ENCODE data around the gene DPY19L1. TPM values are rescaled to one million over a fixed set of nuclear protein-coding genes. Genes with fewer than 3 reads are reported as not detected.
"Not testable (repeated sequence)": the region's sequence is repeated elsewhere in the genome, so short reads cannot be mapped to it uniquely, and the experiment has no call there.

Gene DPY19L1
- total RNA-seq, 1 experiment from 2014 or later = 15.5 TPM

DNA sequence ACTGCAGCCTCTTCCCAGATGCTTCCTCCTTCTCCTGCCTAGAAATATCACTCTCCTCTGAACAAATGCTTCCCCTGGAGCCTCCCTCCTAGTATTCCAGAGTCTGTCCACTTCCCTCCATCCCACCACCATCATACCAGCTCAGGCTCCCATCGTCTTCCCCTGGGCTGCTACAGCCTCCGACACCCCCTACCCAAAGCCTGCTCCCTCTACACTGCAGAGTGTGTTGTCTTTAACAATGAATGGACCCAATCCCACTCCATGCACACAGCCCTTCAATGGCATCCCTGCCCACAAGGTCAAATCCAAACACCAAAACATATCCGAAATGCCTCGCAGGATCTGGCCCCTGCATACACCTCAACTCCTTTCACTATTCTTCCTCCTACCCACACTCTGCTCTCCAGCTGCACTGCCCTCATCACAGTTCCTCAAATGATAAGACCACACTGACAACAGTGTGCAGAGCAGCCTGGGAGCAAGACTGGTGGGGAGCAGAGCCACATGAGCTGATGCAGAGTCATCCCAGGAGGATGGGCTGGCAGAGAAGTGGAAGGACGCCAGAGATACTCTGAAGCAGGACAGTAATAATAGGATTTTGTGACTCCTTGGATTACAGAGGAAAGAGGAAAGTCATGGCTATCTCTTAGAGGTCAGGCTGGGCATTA, 40.7 kb downstream of the DPY19L1 start:
- CTCF ChIA-PET; H3K36me3 Mint-ChIP-seq; H3K4me3 Mint-ChIP-seq; DNase-seq (ENCODE audit: low spot score); ATAC-seq; H3K27me3 Mint-ChIP-seq (ENCODE audit: low read depth); H3K9me3 Mint-ChIP-seq; POLR2A ChIA-PET: not testable (repeated sequence)
- peaks cover 19% of the 10 kb centered on the region for H3K4me1 Mint-ChIP-seq
- peak overlapping the region; percentile 26; the same call in 1 of the 2 replicates for H3K27ac Mint-ChIP-seq

DNA sequence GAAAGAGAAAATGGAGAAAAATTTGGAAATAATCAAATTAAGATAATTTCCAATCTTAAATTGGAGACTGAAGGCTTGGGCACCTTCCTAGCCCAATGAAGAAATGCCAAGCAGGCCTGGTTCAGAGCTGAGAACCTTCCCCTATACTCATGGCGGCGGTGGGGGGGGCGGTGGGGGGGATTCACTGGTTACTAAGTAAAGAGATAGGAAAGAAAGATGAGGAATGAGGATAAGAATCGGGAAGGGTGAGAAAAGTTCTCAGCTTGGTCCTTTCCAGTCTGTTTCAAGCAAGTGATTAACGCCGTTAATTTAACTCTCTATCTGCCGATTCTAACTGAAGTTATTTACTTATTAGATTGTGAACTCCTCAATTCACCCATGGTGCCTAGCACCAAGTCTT, 41.5 kb downstream of the DPY19L1 start:
- ChIA-PET CTCF (no interaction called here), POLR2A (no interaction called here)
- TF ChIP-seq, protein P1, sequence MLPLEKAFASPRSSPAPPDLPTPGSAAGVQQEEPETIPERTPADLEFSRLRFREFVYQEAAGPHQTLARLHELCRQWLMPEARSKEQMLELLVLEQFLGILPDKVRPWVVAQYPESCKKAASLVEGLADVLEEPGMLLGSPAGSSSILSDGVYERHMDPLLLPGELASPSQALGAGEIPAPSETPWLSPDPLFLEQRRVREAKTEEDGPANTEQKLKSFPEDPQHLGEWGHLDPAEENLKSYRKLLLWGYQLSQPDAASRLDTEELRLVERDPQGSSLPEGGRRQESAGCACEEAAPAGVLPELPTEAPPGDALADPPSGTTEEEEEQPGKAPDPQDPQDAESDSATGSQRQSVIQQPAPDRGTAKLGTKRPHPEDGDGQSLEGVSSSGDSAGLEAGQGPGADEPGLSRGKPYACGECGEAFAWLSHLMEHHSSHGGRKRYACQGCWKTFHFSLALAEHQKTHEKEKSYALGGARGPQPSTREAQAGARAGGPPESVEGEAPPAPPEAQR (CRISPR knock-in tag; IDR thresholded peaks at IDR 0.05) = no peak
- TF ChIP-seq GRHL2 (CRISPR knock-in tag; IDR thresholded peaks at IDR 0.05; ENCODE audit: insufficient replicate concordance, severe bottlenecking) (no peak), ATF1 (CRISPR knock-in tag; IDR thresholded peaks at IDR 0.05) (no peak), TP53 (CRISPR knock-in tag; IDR thresholded peaks at IDR 0.05) (no peak), NR1H2 (CRISPR knock-in tag; IDR thresholded peaks at IDR 0.05) (no peak), JUN (CRISPR knock-in tag; IDR thresholded peaks at IDR 0.05) (no peak), EMX1 (CRISPR knock-in tag; IDR thresholded peaks at IDR 0.05) (no peak), FOXJ3 (CRISPR knock-in tag; IDR thresholded peaks at IDR 0.05; ENCODE audit: borderline replicate concordance) (no peak), CREB1 (CRISPR knock-in tag; IDR thresholded peaks at IDR 0.05) (no peak), KAT7 (CRISPR knock-in tag; IDR thresholded peaks at IDR 0.05; ENCODE audit: borderline replicate concordance) (no peak), ZNF263 (CRISPR knock-in tag; IDR thresholded peaks at IDR 0.05; ENCODE audit: low read depth) (no peak)
- TF ChIP-seq, protein P2, sequence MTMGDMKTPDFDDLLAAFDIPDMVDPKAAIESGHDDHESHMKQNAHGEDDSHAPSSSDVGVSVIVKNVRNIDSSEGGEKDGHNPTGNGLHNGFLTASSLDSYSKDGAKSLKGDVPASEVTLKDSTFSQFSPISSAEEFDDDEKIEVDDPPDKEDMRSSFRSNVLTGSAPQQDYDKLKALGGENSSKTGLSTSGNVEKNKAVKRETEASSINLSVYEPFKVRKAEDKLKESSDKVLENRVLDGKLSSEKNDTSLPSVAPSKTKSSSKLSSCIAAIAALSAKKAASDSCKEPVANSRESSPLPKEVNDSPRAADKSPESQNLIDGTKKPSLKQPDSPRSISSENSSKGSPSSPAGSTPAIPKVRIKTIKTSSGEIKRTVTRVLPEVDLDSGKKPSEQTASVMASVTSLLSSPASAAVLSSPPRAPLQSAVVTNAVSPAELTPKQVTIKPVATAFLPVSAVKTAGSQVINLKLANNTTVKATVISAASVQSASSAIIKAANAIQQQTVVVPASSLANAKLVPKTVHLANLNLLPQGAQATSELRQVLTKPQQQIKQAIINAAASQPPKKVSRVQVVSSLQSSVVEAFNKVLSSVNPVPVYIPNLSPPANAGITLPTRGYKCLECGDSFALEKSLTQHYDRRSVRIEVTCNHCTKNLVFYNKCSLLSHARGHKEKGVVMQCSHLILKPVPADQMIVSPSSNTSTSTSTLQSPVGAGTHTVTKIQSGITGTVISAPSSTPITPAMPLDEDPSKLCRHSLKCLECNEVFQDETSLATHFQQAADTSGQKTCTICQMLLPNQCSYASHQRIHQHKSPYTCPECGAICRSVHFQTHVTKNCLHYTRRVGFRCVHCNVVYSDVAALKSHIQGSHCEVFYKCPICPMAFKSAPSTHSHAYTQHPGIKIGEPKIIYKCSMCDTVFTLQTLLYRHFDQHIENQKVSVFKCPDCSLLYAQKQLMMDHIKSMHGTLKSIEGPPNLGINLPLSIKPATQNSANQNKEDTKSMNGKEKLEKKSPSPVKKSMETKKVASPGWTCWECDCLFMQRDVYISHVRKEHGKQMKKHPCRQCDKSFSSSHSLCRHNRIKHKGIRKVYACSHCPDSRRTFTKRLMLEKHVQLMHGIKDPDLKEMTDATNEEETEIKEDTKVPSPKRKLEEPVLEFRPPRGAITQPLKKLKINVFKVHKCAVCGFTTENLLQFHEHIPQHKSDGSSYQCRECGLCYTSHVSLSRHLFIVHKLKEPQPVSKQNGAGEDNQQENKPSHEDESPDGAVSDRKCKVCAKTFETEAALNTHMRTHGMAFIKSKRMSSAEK (CRISPR knock-in tag; IDR thresholded peaks at IDR 0.05; ENCODE audit: borderline replicate concordance) = no peak
- TF ChIP-seq, protein P3, sequence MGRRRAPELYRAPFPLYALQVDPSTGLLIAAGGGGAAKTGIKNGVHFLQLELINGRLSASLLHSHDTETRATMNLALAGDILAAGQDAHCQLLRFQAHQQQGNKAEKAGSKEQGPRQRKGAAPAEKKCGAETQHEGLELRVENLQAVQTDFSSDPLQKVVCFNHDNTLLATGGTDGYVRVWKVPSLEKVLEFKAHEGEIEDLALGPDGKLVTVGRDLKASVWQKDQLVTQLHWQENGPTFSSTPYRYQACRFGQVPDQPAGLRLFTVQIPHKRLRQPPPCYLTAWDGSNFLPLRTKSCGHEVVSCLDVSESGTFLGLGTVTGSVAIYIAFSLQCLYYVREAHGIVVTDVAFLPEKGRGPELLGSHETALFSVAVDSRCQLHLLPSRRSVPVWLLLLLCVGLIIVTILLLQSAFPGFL (CRISPR knock-in tag; IDR thresholded peaks at IDR 0.05; ENCODE audit: borderline replicate concordance) = no peak
- TF ChIP-seq, protein P4, sequence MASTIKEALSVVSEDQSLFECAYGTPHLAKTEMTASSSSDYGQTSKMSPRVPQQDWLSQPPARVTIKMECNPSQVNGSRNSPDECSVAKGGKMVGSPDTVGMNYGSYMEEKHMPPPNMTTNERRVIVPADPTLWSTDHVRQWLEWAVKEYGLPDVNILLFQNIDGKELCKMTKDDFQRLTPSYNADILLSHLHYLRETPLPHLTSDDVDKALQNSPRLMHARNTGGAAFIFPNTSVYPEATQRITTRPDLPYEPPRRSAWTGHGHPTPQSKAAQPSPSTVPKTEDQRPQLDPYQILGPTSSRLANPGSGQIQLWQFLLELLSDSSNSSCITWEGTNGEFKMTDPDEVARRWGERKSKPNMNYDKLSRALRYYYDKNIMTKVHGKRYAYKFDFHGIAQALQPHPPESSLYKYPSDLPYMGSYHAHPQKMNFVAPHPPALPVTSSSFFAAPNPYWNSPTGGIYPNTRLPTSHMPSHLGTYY (CRISPR knock-in tag; IDR thresholded peaks at IDR 0.05) = no peak
- TF ChIP-seq, protein P5, sequence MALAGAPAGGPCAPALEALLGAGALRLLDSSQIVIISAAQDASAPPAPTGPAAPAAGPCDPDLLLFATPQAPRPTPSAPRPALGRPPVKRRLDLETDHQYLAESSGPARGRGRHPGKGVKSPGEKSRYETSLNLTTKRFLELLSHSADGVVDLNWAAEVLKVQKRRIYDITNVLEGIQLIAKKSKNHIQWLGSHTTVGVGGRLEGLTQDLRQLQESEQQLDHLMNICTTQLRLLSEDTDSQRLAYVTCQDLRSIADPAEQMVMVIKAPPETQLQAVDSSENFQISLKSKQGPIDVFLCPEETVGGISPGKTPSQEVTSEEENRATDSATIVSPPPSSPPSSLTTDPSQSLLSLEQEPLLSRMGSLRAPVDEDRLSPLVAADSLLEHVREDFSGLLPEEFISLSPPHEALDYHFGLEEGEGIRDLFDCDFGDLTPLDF (CRISPR knock-in tag; IDR thresholded peaks at IDR 0.05) = no peak
- TF ChIP-seq, protein P6, sequence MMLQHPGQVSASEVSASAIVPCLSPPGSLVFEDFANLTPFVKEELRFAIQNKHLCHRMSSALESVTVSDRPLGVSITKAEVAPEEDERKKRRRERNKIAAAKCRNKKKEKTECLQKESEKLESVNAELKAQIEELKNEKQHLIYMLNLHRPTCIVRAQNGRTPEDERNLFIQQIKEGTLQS (CRISPR knock-in tag; conservative IDR thresholded peaks at IDR 0.05) = no peak
- TF ChIP-seq, protein P7, sequence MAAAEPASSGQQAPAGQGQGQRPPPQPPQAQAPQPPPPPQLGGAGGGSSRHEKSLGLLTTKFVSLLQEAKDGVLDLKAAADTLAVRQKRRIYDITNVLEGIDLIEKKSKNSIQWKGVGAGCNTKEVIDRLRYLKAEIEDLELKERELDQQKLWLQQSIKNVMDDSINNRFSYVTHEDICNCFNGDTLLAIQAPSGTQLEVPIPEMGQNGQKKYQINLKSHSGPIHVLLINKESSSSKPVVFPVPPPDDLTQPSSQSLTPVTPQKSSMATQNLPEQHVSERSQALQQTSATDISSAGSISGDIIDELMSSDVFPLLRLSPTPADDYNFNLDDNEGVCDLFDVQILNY (CRISPR knock-in tag; IDR thresholded peaks at IDR 0.05) = no peak
- Mint-ChIP-seq H3K27ac (no peak overlapping the region), H3K4me1 (peaks cover 23% of the 10 kb centered on the region), H3K9me3 (no peaks in the 10 kb centered on the region), H3K36me3 (no peaks in the 10 kb centered on the region), H3K4me3 (no peak overlapping the region), H3K27me3 (ENCODE audit: low read depth) (no peaks in the 10 kb centered on the region)
- no peak for DNase-seq (ENCODE audit: low spot score)
- ATAC-seq = no peak
